H9 (cell line): Measurements from ENCODE around the gene DNALI1. TPM values are rescaled to one million over a fixed set of nuclear protein-coding genes. Genes with fewer than 3 reads are reported as not detected.

Experiments
- DNase-seq: peaks from one replicate; pipeline ENCODE4 v3.0.0-alpha.2; 2017
- H2AFZ ChIP-seq: one replicate; pipeline ENCODE4 v1.6.1; 2013; ENCODE audit warnings: mild to moderate bottlenecking, low read length, control low read depth, moderate library complexity
- H2AK5ac ChIP-seq: 2 replicates; pipeline ENCODE4 v1.6.1; 2013; ENCODE audit warnings: low read length, control low read depth, mixed read lengths; ENCODE audit not compliant: insufficient read length
- H2BK120ac ChIP-seq: one replicate; pipeline ENCODE4 v1.6.1; 2013; ENCODE audit warnings: low read depth, mild to moderate bottlenecking, low read length, control low read depth, inconsistent platforms; ENCODE audit not compliant: poor library complexity, severe bottlenecking
- H2BK12ac ChIP-seq: 2 replicates; pipeline ENCODE4 v1.6.1; 2013; ENCODE audit warnings: low read length, control low read depth, mixed read lengths, low read depth; ENCODE audit not compliant: insufficient read length
- H2BK15ac ChIP-seq: 2 replicates; pipeline ENCODE4 v1.6.1; 2013; ENCODE audit warnings: low read depth, low read length, control low read depth
- H2BK20ac ChIP-seq: one replicate; pipeline ENCODE4 v1.6.1; 2013; ENCODE audit warnings: low read depth, mild to moderate bottlenecking, low read length, control low read depth, inconsistent platforms; ENCODE audit not compliant: poor library complexity, severe bottlenecking
- H2BK5ac ChIP-seq: 2 replicates; pipeline ENCODE4 v1.6.1; 2013; ENCODE audit warnings: low read length, control low read depth, mixed read lengths; ENCODE audit not compliant: insufficient read length
- H3K14ac ChIP-seq: 2 replicates; pipeline ENCODE4 v1.6.1; 2013; ENCODE audit warnings: low read length, control low read depth; ENCODE audit not compliant: insufficient read depth
- H3K18ac ChIP-seq: 2 replicates; pipeline ENCODE4 v1.6.1; 2013; ENCODE audit warnings: low read depth, mild to moderate bottlenecking, mixed read lengths, low read length, control low read depth; ENCODE audit not compliant: insufficient read length
- H3K23ac ChIP-seq: 2 replicates; pipeline ENCODE4 v1.6.1; 2013; ENCODE audit warnings: low read length, control low read depth, mixed read lengths, low read depth; ENCODE audit not compliant: insufficient read length
- H3K23me2 ChIP-seq: 2 replicates; pipeline ENCODE4 v1.6.1; 2013; ENCODE audit warnings: low read depth, mild to moderate bottlenecking, mixed read lengths, low read length, control low read depth; ENCODE audit not compliant: insufficient read length, poor library complexity, severe bottlenecking
- H3K27ac ChIP-seq: 2 replicates; pipeline ENCODE4 v1.5.1; 2013; ENCODE audit warnings: low read length, control low read depth, mixed read lengths, low read depth; ENCODE audit not compliant: insufficient read length
- H3K27me3 ChIP-seq: 2 replicates; pipeline ENCODE4 v1.6.1; 2013; ENCODE audit warnings: low read length, control low read depth, inconsistent platforms; ENCODE audit not compliant: insufficient read depth
- H3K4ac ChIP-seq: 2 replicates; pipeline ENCODE4 v1.6.1; 2013; ENCODE audit warnings: low read depth, mild to moderate bottlenecking, control low read depth, inconsistent platforms, low read length, moderate library complexity
- H3K4me1 ChIP-seq: 2 replicates; pipeline ENCODE4 v1.6.1; 2013; ENCODE audit warnings: low read length, control low read depth, inconsistent platforms; ENCODE audit not compliant: insufficient read depth
- H3K4me2 ChIP-seq: 2 replicates; pipeline ENCODE4 v1.6.1; 2013; ENCODE audit warnings: low read length, control low read depth, mixed read lengths; ENCODE audit not compliant: insufficient read length, insufficient read depth
- H3K56ac ChIP-seq: 2 replicates; pipeline ENCODE4 v1.6.1; 2013; ENCODE audit warnings: low read depth, mild to moderate bottlenecking, mixed read lengths, low read length, control low read depth; ENCODE audit not compliant: insufficient read length
- H3K79me1 ChIP-seq: 2 replicates; pipeline ENCODE4 v1.6.1; 2013; ENCODE audit warnings: low read depth, mild to moderate bottlenecking, moderate library complexity, low read length, control low read depth, inconsistent platforms; ENCODE audit not compliant: insufficient read depth, poor library complexity, severe bottlenecking
- H3K79me2 ChIP-seq: 2 replicates; pipeline ENCODE4 v1.6.1; 2013; ENCODE audit warnings: low read length, control low read depth, inconsistent platforms; ENCODE audit not compliant: insufficient read depth
- H3K9ac ChIP-seq: 2 replicates; pipeline ENCODE4 v1.6.1; 2013; ENCODE audit warnings: low read length, control low read depth, mixed read lengths; ENCODE audit not compliant: insufficient read length; ENCODE audit errors: extremely low read depth
- H3K9me3 ChIP-seq: one replicate; pipeline ENCODE4 v1.6.1; 2013; ENCODE audit warnings: low read depth, low read length, inconsistent platforms; ENCODE audit not compliant: control insufficient read depth
- H3T11ph ChIP-seq: one replicate; pipeline ENCODE4 v1.6.1; 2013; ENCODE audit warnings: mild to moderate bottlenecking, low read length, control low read depth, inconsistent platforms
- H4K20me1 ChIP-seq: one replicate; pipeline ENCODE4 v1.6.1; 2013; ENCODE audit not compliant: control insufficient read depth, insufficient read length, insufficient read depth
- H4K5ac ChIP-seq: 2 replicates; pipeline ENCODE4 v1.6.1; 2013; ENCODE audit warnings: low read depth, mild to moderate bottlenecking, mixed read lengths, low read length, control low read depth; ENCODE audit not compliant: insufficient read length
- H4K8ac ChIP-seq: replicated peaks from 2 replicates; pipeline ENCODE4 v1.6.1; 2013; ENCODE audit warnings: low read length, control low read depth, mixed read lengths, low read depth; ENCODE audit not compliant: insufficient read length
- H4K91ac ChIP-seq: 2 replicates; pipeline ENCODE4 v1.6.1; 2013; ENCODE audit warnings: low read depth, mild to moderate bottlenecking, moderate library complexity, mixed read lengths, low read length, control low read depth; ENCODE audit not compliant: insufficient read length
- H3K27ac Mint-ChIP-seq, 3 experiments: 2 replicates in 2 of 3; 3 replicates in 1 of 3; pipeline ENCODE4 v1.8.0; 2020 to 2021; ENCODE audit warnings: mixed read lengths in 3 of 3, mild to moderate bottlenecking in 1 of 3, moderate library complexity in 1 of 3
- H3K27me3 Mint-ChIP-seq: 2 replicates; pipeline ENCODE4 v1.8.0; 2021; ENCODE audit warnings: low read depth, mild to moderate bottlenecking, moderate library complexity, mixed read lengths
- H3K36me3 Mint-ChIP-seq, 3 experiments: 2 replicates in 2 of 3; 3 replicates in 1 of 3; pipeline ENCODE4 v1.8.0; 2020 to 2021; ENCODE audit warnings: low read depth in 3 of 3, mixed read lengths in 3 of 3; ENCODE audit not compliant: insufficient read depth in 1 of 3
- H3K4me1 Mint-ChIP-seq, 2 experiments: 2 replicates each; pipeline ENCODE4 v1.8.0; 2020; ENCODE audit warnings: mixed read lengths in 2 of 2
- H3K4me3 Mint-ChIP-seq, 2 experiments: 2 replicates in 1 of 2; 3 replicates in 1 of 2; pipeline ENCODE4 v1.8.0; 2020 to 2021; ENCODE audit warnings: mild to moderate bottlenecking in 2 of 2, mixed read lengths in 2 of 2, moderate library complexity in 1 of 2
- H3K9me3 Mint-ChIP-seq, 2 experiments: 2 replicates in 1 of 2; 3 replicates in 1 of 2; pipeline ENCODE4 v1.8.0; 2020; ENCODE audit warnings: mild to moderate bottlenecking in 2 of 2, mixed read lengths in 2 of 2, moderate library complexity in 1 of 2
- CTCF ChIP-seq: fragments of 200-600 bp; sonication (generic); conservative IDR thresholded peaks from 3 replicates; pipeline ENCODE4 v1.8.0; 2021; ENCODE audit warnings: antibody characterized with exemption, mild to moderate bottlenecking
- WGBS: extraction: QIAGEN DNeasy Blood & Tissue Kit; methylation state at CpG from one replicate; pipeline ENCODE4 v1.1.7; 2013; ENCODE audit warnings: missing lambda C conversion rate, low lambda C conversion rate, mixed read lengths; ENCODE audit not compliant: insufficient read length; ENCODE audit errors: extremely low coverage; 5-methylcytosine and 5-hydroxymethylcytosine counted together
- total RNA-seq: library from RNA; stranded (reverse); gene quantifications from 2 replicates; pipeline ENCODE4 v1.2.1, GENCODE V29; 2021

DNALI1 gene
- total RNA-seq, 1 experiment from 2014 or later, result 18.0 TPM

GRCh38 chr1:37616330-37616729 lies 59.6 kb downstream of the DNALI1 start:
- no peak for DNase-seq
- peaks cover 78% of the 10 kb centered on the region for H3K27me3 Mint-ChIP-seq

More at GRCh38 chr1:37616330-37616729, 59.6 kb downstream of the DNALI1 start:
- Histone ChIP-seq H4K5ac (no peak overlapping the region), H3K79me2 (no peaks in the 10 kb centered on the region), H3K56ac (no peak overlapping the region), H3K14ac (no peak overlapping the region), H3T11ph (no peak overlapping the region), H2BK120ac (no peak overlapping the region), H3K23me2 (no peaks in the 10 kb centered on the region), H3K9ac (no peak overlapping the region), H4K8ac (no peak overlapping the region), H3K23ac (no peak overlapping the region), H3K9me3 (no peaks in the 10 kb centered on the region), H3K4me1 (no peaks in the 10 kb centered on the region), H2BK12ac (no peak overlapping the region), H2BK20ac (no peak overlapping the region), H2AK5ac (no peak overlapping the region), H2AFZ (no peak overlapping the region), H4K20me1 (no peaks in the 10 kb centered on the region), H3K27ac (no peak overlapping the region), H2BK15ac (no peak overlapping the region), H3K79me1 (no peaks in the 10 kb centered on the region), H2BK5ac (no peak overlapping the region), H3K4me2 (no peak overlapping the region), H3K18ac (no peak overlapping the region), H3K27me3 (no peaks in the 10 kb centered on the region; the same call in 1 of the 2 replicates), H3K4ac (no peak overlapping the region), H4K91ac (no peak overlapping the region)
- no peaks in the 10 kb centered on the region for H3K9me3 Mint-ChIP-seq
- H3K4me3 Mint-ChIP-seq, result no peak overlapping the region
- H3K4me1 Mint-ChIP-seq, result peaks cover 0 to 3% of the 10 kb centered on the region in 2 experiments; a peak in 1 of 4 replicates
- TF ChIP-seq CTCF, result no peak
- H3K27ac Mint-ChIP-seq, result no peak overlapping the region; a peak in 1 of 7 replicates
- H3K36me3 Mint-ChIP-seq, result no peaks in the 10 kb centered on the region
- WGBS, result no CpG with 5 or more reads among the region's 14 CpGs

Other genes starting within 250 kb of the DNALI1 start
- 6.7 and 6.8 TPM in 2 replicates for gene ZC3H12A, start 82.4 kb upstream of the DNALI1 start, total RNA-seq
- 48.8 and 51.6 TPM in 2 replicates for gene MEAF6, start 42.2 kb upstream of the DNALI1 start, total RNA-seq
- 15.1 and 17.5 TPM in 2 replicates for gene SNIP1, start 2.6 kb upstream of the DNALI1 start, total RNA-seq
- gene GNL2, start 39.0 kb downstream of the DNALI1 start, total RNA-seq, result 101 and 106 TPM in 2 replicates
- 0.33 and 0.35 TPM in 2 replicates for gene RSPO1, start 78.0 kb downstream of the DNALI1 start, total RNA-seq
- gene CDCA8, start 135.6 kb downstream of the DNALI1 start, total RNA-seq, result 47.7 and 48.5 TPM in 2 replicates
- gene EPHA10, start 208.2 kb downstream of the DNALI1 start, total RNA-seq, result 0.42 and 0.96 TPM in 2 replicates
- gene MANEAL, start 236.9 kb downstream of the DNALI1 start, total RNA-seq, result 22.7 and 24.2 TPM in 2 replicates